MV-4-11 (cell line): ENCODE measurements around the gene RABIF.
A peak's percentile ranks its signal among the peaks of the same experiment; 100 is the strongest.
"Not testable (repeated sequence)": the region's sequence is repeated elsewhere in the genome, so short reads cannot be mapped to it uniquely, and the experiment has no call there.

Experiments
- DNase-seq: peaks from one replicate; lab custom pipeline; 2025; lab: John Stamatoyannopoulos, UW

Gene RABIF

GRCh38 chr1:202888531-202889360 lies at the start of gene RABIF:
TSS of gene RABIF (minus strand) at chr1:202889149. CDS start at chr1:202889098, 51 bp downstream.
- DNase-seq, result peak; percentile 96

GRCh38 chr1:202938287-202938925 lies 49.5 kb upstream of the RABIF start:
- no peak for DNase-seq

- DNase-seq, result not testable (repeated sequence)
Observed at GRCh38 chr1:202936409-202936808, 47.5 kb upstream of the RABIF start.

GRCh38 chr1:202935844-202936243 lies 46.9 kb upstream of the RABIF start:
- no peak for DNase-seq

GRCh38 chr1:202934755-202935154 lies 45.8 kb upstream of the RABIF start:
- no peak for DNase-seq

GRCh38 chr1:202932476-202932875 lies 43.5 kb upstream of the RABIF start:
- no peak for DNase-seq

GRCh38 chr1:202926581-202927491 lies 37.9 kb upstream of the RABIF start, which contains the start of gene KLHL12:
TSS of gene KLHL12 (minus strand) at chr1:202927234. CDS start at chr1:202925162, 2,072 bp downstream.
- peak; percentile 92 for DNase-seq

- DNase-seq, result no peak
Observed at GRCh38 chr1:202923533-202923932, 34.6 kb upstream of the RABIF start.

- DNase-seq, result no peak
Observed at GRCh38 chr1:202919615-202920014, 30.7 kb upstream of the RABIF start.

- no peak for DNase-seq
Observed at GRCh38 chr1:202915146-202915545, 26.2 kb upstream of the RABIF start.

GRCh38 chr1:202912476-202912875 lies 23.5 kb upstream of the RABIF start:
- peak; percentile 27 for DNase-seq

GRCh38 chr1:202909494-202909893 lies 20.5 kb upstream of the RABIF start:
- no peak for DNase-seq

- DNase-seq, result no peak
Observed at GRCh38 chr1:202908998-202909397, 20.0 kb upstream of the RABIF start.

GRCh38 chr1:202905331-202905730 lies 16.4 kb upstream of the RABIF start:
- no peak for DNase-seq

- DNase-seq, result not testable (repeated sequence)
Observed at GRCh38 chr1:202903808-202904207, 14.9 kb upstream of the RABIF start.

- no peak for DNase-seq
Observed at GRCh38 chr1:202901555-202901954, 12.6 kb upstream of the RABIF start.

- no peak for DNase-seq
Observed at GRCh38 chr1:202892501-202892900, 3.6 kb upstream of the RABIF start.

- no peak for DNase-seq
Observed at GRCh38 chr1:202890392-202890791, 1.4 kb upstream of the RABIF start.

- peak; percentile 43 for DNase-seq
Observed at GRCh38 chr1:202888221-202888530, 773 bp downstream of the RABIF start.

- no peak for DNase-seq
Observed at GRCh38 chr1:202880961-202881460, 7.9 kb downstream of the RABIF start.

GRCh38 chr1:202880062-202880461 lies 8.9 kb downstream of the RABIF start:
- DNase-seq, result no peak

GRCh38 chr1:202879128-202879527 lies 9.8 kb downstream of the RABIF start:
- no peak for DNase-seq
